GOT3 (cell line): ENCODE results near the gene DDX43.
A peak's percentile ranks its signal among the peaks of the same experiment; 100 is the strongest.
"Not testable (repeated sequence)": the region's sequence is repeated elsewhere in the genome, so short reads cannot be mapped to it uniquely, and the experiment has no call there.

Experiments used
- DNase-seq: peaks from one replicate; lab custom pipeline; 2025; ENCODE audit warnings: mixed read lengths; lab: John Stamatoyannopoulos, UW

DDX43 gene

DNA sequence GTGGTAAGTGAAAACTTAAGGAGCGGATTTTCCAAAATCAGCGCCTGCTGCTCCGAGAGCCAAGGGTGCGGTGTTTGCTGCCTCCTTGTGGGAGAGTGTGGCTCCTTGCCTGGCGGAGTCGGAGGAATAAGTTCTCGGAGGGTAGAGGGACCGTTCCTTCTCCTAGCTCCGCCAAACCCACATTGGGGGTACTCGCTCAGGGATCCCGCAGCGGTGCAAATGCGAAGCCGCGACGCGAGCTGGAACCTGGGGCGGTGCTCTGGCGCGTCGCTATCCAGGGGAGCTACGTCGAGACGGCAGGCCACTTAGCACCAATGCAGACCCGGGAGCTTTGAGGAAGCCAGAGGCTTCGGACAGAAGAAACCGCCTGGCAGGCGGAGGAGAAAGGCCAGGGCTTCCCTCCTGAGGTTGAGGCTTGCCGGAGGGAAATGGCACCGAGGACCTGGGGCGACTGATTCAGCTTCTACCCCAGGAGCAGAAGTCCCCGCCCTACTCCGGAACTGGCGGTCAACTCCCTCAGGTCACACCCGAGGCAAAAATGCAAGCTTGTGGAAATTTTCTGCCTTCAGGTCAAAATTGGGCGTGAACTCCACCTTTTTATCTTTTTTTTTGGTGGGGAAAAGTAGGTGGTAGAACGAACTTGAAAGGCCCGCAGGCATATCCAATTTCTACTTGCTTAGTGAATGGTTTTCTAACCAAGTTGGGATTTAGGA is 5.7 kb upstream of the DDX43 start:
- peak; percentile 13 for DNase-seq

DNA sequence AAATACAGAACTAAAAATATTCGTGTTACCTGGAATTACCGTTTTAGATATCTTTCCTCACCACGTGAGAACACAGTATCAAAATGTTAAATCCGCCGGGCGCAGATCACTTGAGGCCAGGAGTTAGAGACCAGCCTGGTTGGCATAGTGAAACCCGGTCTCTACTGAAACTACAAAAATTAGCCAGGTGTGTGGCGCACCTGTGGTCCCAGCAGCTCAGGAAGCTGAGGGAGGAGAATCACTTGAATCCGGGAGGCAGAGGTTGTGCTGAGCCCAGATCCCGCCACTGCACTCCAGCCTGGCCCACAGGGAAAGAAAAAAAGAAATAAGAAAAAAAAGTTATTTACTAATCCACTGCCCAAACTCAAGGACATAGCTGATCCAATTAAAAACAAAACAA is 4.8 kb upstream of the DDX43 start:
- DNase-seq = no peak

DNA sequence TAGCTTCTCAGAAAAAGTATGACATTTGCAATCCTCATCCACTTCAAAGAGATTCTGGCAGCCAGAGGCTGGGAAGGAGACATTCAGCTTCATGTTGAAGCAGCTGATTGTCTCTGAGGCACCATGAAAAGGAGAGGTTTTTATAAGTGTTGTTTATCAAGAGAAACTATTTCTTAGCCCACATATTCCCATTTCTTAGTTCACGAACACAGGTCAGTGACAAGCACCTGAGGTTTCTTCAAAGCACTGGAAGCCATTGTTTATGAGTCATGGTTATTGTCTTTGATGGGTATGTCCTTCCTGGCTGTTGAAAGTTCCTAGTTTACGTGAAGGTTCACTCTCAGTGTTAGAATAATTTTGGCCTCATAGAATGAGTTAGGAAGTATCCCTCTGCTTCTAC is 3.0 kb upstream of the DDX43 start:
- DNase-seq = no peak

DNA sequence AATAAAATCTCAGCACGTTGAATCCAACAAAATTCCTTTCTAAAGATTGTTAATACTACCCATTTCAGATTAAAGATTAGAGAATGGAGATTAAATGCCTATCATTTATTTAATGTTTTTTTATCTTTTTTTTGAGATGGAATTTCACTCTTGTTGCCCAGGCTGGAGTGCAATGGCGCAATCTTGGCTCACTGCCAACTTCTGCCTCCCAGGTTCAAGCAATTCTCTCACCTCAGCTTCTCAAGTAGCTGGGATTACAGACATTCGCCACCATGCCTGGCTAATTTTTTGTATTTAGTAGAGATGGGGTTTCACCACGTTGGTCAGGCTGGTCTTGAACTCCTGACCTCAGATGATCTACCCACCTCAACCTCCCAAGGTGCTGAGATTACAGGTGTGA is 2.4 kb upstream of the DDX43 start:
- not testable (repeated sequence) for DNase-seq

DNA sequence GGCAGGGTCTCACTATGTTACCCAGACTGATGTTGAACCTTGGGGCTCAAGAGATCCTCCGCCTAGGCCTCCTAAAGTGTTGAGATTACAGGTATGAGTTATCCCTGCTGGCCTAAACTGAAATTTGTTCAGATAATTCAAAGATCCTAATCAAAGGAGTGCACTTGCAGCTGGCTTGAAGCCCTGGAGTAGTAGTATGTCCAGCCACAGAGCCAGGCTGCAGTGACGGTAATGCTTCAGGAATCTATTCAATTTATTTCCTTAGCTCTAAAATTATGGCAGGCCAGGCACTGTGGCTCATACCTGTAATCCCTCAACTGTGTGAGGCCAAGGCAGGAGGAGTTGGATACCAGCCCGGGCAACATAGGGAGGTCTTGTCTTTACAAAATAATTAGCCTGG is 1.4 kb upstream of the DDX43 start:
- DNase-seq = no peak

DNA sequence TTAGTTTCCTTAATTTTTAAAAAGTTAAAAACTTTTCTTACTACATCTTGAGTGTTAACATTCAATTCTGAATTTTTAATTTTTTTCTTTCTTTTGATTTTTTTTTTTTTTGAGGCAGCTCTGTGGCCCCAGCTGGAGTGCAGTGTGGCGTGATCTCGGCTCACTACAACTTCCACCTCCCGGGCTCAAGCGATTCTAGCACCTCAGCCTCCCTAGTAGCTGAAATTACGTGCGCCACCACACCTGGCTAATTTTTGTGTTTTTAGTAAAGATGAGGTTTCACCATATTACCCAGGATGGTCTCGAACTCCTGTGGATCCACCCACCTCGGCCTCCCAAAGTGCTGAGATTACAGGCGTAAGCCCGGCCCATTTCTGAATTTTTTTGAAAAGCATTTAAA is 1.2 kb downstream of the DDX43 start:
- no peak for DNase-seq

DNA sequence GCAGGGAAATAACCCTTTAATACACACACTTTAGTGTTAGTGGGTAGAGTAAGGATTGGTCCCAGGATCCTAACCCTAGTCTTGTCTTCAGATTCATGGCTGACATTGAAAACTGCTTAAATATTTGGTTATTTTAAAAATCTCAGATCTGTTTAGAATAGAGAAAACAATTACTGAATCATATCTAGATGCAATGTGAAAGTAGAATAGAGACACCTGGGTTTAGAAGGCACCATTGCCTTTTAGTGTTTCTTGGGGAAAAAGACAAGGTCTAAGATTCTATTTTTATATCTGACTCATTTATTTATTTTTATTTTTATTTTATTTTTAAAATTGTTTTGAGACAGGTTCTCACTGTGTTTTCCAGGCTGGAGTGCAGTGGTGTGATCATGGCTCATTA is 6.0 kb downstream of the DDX43 start:
- no peak for DNase-seq

DNA sequence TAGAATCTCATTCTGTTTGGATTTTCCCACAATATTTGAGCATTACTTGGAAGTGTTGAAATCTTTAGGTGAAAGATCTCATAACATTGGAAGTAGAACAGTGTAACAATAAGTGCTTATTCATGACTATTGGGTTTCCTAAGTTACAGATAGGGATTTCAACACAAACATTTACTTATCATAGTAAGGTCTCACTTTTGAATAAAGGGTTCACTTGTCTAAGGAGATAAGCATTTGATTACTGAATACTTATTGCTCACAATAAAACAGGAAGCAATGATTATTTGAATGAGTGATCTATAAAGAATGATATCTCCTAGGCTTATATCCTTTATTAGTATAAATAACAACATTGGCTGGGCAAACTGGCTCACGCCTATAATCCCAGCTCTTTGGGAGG is 14.8 kb downstream of the DDX43 start:
- no peak for DNase-seq

DNA sequence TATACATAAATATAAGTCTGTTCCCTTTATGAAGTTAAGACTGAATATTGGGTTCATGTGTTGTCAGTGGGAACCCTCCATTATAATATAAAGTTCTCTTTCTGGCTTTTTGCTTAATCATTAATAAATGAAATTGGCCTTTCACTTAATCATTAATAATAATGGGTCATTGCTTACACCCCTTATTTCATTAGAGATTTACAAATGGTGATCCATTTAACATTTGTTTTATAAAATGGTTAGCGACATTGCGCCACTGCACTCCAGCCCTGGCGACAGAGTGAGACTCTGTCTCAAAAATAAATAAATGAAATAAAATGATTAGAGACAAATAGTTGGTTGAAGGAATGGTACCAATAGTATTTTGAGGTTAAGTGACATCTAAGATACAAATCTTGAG is 18.5 kb downstream of the DDX43 start:
- DNase-seq = no peak

DNA sequence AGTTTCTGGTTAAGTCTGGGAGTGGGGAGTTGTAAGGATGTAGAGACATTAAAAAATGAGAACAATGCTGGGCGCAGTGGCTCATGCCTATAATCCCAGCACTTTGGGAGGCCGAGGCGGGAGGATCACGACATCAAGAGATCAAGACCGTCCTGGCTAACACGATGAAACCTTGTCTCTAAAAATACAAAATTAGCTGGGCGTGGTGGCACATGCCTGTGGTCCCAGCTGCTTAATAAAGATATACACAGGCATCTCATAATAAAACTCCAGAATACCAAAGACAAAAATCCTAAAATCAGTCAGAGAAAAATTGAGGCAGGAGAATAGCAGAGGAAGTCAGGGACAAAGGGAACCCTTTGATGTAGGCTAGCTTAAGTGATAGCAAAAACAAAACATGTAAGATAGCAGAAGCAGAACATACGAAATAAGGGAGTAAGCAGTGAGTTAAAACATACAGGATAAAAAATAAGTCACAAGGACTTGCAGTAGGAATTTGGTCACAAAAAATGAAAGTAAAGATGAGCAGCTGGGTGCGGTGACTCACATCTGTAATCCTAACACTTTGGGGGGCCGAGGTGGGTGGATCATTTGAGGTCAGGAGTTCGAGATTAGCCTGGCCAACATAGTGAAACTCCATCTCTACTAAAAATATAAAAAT is 23.6 kb downstream of the DDX43 start:
- DNase-seq = no peak

DNA sequence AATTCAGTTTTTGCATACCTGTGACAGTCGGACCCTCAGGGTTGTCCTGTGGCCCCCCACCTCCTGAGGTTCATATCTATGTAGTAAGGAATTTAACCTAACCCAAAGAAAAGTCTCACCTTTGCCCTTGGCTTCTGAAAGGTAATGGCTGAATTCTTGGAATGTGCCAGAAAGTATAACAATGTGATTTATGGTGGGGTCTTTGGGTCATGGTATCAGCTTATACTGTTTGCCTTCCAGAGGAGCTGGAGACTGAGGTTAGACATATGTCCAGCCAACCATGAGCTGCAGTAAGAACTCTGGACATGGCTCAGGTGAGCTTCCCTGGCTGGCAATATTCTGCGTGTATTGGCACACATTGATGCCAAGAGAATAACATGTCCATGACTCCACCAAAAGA is 26.9 kb downstream of the DDX43 start:
- DNase-seq = no peak

DNA sequence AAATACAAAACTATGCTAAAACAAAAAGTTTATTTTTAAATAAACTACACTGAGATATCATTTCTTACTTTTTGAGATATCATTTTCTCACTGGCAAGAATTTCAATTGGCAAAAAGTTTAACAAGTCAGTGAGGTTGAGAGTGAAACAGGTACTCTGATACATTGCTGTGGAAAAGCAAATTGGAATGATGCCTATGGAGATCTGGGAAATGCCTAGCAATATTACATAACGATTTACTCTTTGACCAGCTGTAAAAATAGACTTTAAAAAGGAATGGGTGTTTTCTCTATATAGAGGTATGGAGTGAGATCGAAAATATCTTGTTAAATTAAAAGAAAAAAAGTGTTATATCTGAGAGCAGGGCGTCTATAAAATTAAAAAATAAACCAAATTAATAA is 40.6 kb downstream of the DDX43 start:
- DNase-seq = no peak

DNA sequence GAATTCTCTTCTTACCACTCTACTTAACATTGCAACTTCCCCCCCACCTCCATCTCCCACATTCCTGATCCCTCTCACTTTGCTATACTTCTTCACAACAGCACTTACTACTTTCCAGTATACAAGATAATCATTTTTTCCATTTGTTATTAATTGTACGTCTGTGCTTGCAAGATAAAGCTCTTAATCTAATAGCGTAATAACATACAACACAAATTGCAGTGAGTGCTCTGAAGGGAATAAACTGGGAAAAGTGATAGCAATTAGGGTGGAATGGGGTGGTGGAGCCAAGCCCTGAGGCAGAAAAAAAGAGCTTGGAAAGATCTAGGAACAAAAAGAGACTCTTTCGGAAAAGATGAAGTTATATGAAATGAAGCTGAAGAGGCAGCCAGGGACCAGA is 48.9 kb downstream of the DDX43 start:
- DNase-seq = no peak

DNA sequence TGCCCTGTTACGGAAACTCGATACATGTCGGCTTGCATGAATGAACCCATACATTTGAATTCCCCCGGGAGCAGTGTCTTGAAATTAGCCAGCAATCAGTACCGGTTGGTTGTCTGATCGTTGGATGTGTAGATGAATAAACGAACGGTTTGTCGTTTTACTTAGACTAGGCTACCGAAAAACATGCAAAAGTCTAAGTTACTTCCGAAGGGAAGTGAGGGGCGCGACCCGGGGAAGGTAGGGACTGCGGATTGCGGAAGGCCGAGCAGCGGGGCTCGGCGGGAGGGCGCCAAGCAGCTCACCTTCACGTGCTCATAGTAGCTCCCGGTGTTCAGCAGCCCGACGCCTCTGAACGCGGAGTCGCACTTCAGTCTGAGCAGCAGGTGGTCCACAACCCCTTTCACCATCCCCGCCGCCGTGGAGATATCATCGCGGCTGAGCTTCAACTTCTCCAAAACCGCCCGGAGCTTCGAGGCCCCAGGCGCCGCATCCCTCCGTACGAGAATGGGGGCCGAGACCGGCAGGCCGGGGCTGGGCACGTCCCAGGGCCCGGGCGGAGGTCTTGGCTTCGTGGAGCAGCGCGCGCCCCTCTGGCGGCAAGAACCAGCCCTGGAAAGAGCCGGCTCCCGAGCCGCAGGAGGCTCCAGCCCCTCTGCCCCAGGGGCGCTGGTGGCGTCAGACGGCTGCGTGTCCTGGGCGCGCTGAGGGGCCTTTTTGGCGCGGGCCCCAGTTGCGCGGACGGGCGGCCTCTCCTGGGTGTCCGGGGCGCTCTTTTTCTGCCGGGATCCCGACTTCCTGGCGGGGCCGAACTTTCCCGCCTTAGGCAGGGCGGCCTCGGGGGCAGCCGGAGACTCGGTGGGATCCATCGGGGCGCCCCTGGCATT is 56.8 kb downstream of the DDX43 start:
- DNase-seq = no peak

DNA sequence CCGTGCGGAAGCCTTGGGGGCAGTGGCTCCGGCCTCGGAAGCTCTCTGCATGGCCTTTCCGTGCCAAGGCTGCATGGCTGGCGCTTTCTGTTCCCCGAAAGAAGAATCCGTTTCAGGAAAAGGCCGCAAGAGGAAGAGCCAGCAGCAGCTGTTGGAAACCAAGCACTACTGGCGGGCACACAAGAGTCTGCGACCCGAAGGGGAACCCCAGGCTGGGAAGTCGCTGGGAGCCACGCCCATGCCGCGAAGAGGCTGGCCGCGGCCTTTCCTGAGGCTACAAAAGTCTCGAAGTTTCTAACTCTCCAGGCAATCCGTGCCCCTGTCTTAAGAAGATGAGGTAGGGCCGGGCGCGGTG is 57.5 kb downstream of the DDX43 start, which contains the start of gene CGAS:
TSS of gene CGAS (minus strand) at position 191 of the 355 bp plus-strand sequence. CDS start at position 75, 116 bp downstream.
- DNase-seq = peak; percentile 37

DNA sequence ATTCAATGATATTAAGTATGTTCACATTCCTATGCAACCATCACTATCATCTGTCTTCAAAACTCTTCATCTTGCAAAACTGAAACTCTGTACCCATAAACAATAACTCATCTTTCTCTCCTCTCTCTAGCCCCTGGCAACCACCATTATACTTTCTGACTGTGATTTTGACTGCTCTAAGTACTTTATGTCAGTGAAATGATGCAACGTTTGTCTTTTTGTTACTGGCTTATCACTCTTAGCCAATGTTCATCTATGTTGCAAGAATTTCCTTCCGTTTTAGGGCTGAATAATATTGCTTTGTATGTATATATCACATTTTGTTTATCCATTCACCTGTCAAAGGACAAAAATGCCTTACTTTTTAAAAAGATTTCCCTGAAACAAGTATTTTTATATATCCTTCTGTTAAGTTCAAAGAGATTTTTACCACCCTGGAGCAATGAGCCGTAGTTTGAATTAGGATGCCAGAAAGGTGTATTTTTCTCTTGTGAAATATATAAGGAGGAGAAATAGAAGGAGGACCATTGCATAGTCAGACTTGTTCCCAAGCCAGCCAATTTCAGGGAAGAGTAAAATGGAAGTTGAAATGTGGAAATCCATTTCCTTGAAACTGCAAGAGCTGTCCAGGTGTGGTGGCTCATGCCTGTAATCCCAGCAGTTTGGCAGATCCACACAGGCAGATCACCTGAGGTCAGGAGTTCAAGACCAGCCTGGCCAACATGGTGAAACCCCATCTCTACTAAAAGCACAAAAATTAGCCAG is 61.4 kb downstream of the DDX43 start:
- no peak for DNase-seq

DNA sequence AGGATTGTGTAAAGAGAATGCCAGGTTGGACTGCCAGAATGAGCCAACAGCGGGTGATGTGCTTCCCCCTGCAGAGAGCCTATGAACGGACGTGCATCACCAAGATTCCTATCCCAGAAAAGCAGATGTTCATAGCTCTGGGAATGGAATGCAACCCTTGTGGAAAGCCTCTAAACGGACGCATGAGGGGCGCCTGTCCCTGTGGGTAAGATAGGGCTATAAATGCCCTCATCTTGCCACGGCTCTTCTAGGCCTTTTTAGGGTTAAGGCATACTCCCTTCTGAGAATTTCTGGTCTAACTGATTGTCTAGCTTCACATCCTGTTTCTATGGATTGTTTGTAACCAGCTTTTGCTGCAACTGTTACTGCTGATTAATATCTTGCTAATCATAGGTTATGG is 64.8 kb downstream of the DDX43 start:
- DNase-seq = not testable (repeated sequence)

DNA sequence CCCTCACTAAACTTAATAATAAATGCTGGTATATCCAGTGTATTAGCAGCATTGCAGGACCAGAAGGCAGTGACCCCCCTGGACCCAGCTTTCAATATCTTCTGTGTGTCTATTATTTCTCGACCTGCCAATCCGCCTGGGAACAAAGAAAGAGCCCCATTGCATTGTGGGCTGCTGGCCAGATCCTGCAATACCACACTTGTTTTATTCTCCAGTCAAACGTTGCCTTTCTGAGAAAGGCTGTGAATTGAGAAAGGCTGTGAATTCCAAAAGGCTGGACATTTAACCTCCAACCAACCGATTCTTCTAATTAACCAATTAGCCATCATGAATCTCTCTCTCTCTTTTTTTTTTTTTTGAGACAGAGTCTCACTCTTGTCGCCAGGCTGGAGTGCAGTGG is 65.4 kb downstream of the DDX43 start:
- DNase-seq = no peak

DNA sequence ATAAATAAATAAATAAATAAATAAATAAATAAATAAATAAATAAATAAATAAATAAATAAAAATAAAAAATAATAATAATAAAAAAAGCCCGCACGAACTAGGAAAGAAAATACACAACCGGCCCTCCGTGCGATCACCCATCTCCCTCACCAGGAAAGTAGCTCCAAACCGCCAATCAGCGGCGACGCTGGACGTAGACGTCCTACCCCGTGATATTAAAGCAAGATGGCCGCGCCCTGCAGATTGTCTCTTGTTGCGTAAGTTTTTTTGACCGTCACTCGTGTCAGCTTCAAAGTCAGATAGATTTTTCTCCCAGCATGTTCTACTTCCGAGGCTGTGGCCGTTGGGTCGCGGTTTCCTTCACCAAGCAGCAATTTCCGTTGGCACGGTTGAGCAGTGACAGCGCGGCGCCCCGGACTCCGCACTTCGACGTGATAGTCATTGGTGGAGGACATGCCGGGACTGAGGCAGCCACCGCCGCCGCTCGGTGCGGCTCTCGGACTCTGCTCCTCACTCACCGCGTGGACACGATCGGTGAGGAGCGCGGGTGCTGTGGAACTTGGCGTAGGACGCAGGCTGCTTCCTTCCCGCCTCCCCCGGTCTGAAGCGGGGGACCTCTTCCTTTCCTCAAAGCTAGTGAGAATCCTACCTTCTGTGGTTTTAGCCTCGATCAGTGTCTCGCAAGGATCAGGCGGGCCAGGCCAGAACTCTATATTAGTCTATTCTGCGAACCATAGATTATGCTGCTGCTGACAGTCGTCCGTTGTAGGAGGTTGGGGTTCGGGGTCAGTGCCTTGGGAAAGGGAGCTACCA is 67.1 kb downstream of the DDX43 start, which contains the start of gene MTO1:
TSS of gene MTO1 (plus strand) at position 201 of the 814 bp plus-strand sequence. CDS start at position 319, 118 bp downstream.
- peak; percentile 50 for DNase-seq
